ENCODE data around the gene NKD1. TPM values are rescaled to one million over a fixed set of nuclear protein-coding genes. Genes with fewer than 3 reads are reported as not detected.
A peak's percentile ranks its signal among the peaks of the same experiment; 100 is the strongest.

NKD1 gene, protein sequence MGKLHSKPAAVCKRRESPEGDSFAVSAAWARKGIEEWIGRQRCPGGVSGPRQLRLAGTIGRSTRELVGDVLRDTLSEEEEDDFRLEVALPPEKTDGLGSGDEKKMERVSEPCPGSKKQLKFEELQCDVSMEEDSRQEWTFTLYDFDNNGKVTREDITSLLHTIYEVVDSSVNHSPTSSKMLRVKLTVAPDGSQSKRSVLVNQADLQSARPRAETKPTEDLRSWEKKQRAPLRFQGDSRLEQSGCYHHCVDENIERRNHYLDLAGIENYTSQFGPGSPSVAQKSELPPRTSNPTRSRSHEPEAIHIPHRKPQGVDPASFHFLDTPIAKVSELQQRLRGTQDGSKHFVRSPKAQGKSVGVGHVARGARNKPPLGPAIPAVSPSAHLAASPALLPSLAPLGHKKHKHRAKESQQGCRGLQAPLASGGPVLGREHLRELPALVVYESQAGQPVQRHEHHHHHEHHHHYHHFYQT
- 49.8 and 54.7 TPM in 2 replicates for total RNA-seq
- long read RNA-seq, partial matches to known transcripts, result 0 of 11 reads
- long read RNA-seq, other reads (novel, unspliced or antisense), result 11 of 11 reads

DNA sequence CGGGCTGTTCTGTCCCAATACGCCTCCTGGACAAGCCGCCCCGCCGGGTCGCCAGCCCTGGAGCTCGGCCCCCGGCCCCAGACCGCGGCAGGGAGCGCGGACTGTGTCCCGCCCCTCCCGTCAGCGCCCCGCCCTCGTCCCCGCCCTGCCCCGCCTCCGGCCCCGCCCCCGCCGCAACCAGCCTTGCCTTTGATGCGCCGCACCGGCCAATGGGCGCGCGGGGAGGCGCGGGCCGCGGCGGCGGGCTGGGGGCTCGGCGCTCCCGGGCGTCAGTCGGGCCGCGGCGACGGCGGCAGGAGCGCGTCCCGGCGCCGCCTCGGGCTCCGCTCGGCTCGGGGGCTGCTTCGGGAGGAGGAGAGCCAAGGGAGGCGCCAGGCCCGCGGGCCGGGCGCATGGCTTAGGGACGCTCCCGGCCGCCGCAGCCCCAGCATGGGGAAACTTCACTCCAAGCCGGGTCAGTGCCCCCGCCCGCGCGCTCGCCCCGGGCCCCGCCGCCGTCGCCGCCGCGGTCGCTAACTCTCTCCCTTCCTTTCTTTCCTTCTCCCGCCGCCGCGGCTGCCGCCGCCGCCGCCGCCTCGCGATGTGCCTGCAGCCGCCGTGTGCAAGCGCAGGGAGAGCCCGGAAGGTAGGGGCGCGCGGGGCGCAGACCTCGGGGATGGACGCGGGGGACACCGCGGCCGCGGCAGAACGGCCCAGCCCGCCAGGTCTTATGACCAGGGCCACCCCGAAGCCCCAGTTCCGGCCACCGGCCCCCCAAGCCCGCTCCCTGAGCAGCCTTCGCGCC, at the start of gene NKD1:
Gene NKD1 (plus strand): TSS at position 272 of the 784 bp plus-strand sequence. CDS start 158 bp downstream, at position 430.
- Mint-ChIP-seq H3K36me3 (ENCODE audit: low read depth) (peaks cover 8% of the 10 kb centered on the region), H3K4me3 (peak within 1 kb of the TSS; percentile 93), H3K27me3 (ENCODE audit: low read depth) (peaks cover 20% of the 10 kb centered on the region), H3K4me1 (peaks cover 58% of the 10 kb centered on the region), H3K9me3 (no peaks in the 10 kb centered on the region), H3K27ac (ENCODE audit: unreplicated experiment) (no peak within 1 kb of the TSS)
- DNase-seq (ENCODE audit: low read depth, low spot score), result peak; percentile 73
- TF ChIP-seq, protein P1, sequence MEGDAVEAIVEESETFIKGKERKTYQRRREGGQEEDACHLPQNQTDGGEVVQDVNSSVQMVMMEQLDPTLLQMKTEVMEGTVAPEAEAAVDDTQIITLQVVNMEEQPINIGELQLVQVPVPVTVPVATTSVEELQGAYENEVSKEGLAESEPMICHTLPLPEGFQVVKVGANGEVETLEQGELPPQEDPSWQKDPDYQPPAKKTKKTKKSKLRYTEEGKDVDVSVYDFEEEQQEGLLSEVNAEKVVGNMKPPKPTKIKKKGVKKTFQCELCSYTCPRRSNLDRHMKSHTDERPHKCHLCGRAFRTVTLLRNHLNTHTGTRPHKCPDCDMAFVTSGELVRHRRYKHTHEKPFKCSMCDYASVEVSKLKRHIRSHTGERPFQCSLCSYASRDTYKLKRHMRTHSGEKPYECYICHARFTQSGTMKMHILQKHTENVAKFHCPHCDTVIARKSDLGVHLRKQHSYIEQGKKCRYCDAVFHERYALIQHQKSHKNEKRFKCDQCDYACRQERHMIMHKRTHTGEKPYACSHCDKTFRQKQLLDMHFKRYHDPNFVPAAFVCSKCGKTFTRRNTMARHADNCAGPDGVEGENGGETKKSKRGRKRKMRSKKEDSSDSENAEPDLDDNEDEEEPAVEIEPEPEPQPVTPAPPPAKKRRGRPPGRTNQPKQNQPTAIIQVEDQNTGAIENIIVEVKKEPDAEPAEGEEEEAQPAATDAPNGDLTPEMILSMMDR (conservative IDR thresholded peaks at IDR 0.05), result no peak

DNA sequence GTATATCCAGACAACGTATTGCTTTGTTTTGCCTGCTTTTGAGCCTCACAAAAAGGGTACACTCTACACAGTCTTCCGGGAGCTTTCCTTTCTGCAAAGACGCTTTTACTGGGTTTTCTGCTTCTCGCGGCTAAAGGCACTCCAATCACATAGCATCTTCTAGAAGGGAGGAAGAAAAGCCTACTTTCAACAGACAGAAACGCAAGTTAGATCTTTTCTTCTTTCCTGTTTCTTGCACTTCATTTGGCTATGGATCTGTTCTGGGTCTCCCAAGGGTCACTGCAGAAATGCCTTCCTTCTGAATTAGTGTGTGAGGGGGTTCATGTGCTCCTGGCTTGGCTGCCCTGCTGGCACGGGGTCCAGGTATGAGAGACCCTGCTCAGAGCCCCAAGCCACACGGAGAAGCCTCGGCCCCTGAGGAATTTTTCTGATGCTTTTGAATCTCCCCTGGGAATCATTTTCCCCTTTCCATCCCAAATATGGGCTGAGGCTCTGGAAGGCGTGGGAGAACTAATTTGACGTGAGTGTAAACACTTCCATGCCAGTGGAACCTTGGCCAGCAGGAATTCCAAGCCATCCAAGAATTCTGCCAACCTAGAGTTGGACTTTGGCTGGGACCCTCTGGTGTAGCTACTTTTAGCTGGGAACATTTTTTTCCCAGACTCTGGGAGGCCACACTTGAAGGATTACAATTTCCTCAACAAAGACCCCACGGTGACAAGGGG, 49.6 kb upstream of the NKD1 start:
- peaks cover 28% of the 10 kb centered on the region for H3K4me1 Mint-ChIP-seq
- H3K36me3 Mint-ChIP-seq (ENCODE audit: low read depth), result no peaks in the 10 kb centered on the region
- peaks cover 5% of the 10 kb centered on the region for H3K9me3 Mint-ChIP-seq
- H3K27ac Mint-ChIP-seq (ENCODE audit: unreplicated experiment), result no peak overlapping the region
- H3K27me3 Mint-ChIP-seq (ENCODE audit: low read depth), result no peaks in the 10 kb centered on the region
- TF ChIP-seq, protein P1 (conservative IDR thresholded peaks at IDR 0.05), result no peak
- H3K4me3 Mint-ChIP-seq, result no peak overlapping the region
- no peak for DNase-seq (ENCODE audit: low read depth, low spot score)

DNA sequence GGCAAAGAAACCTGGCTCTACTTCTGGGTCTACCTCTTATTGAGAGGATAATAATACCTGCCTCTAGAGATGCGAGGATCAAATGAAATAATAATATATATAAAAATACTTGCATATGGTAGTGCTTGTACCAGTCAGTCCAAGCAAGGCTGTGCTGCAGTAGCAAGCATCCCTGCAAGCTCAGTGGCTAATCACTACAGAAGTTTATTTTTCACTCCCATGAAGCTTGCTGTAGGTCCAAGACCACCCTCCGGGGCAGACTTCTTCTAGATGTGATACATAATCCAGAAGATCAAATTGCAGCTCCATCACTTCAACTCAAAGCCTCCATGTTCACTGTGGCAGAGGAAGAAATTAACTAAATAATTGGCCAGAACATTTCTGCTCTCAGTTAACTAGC, 48.9 kb upstream of the NKD1 start:
- no peak for DNase-seq (ENCODE audit: low read depth, low spot score)
- Mint-ChIP-seq H3K9me3 (peaks cover 3% of the 10 kb centered on the region), H3K36me3 (ENCODE audit: low read depth) (no peaks in the 10 kb centered on the region), H3K4me3 (no peak overlapping the region), H3K4me1 (peaks cover 32% of the 10 kb centered on the region), H3K27ac (ENCODE audit: unreplicated experiment) (no peak overlapping the region), H3K27me3 (ENCODE audit: low read depth) (no peaks in the 10 kb centered on the region)
- TF ChIP-seq, protein P1 (conservative IDR thresholded peaks at IDR 0.05), result no peak

DNA sequence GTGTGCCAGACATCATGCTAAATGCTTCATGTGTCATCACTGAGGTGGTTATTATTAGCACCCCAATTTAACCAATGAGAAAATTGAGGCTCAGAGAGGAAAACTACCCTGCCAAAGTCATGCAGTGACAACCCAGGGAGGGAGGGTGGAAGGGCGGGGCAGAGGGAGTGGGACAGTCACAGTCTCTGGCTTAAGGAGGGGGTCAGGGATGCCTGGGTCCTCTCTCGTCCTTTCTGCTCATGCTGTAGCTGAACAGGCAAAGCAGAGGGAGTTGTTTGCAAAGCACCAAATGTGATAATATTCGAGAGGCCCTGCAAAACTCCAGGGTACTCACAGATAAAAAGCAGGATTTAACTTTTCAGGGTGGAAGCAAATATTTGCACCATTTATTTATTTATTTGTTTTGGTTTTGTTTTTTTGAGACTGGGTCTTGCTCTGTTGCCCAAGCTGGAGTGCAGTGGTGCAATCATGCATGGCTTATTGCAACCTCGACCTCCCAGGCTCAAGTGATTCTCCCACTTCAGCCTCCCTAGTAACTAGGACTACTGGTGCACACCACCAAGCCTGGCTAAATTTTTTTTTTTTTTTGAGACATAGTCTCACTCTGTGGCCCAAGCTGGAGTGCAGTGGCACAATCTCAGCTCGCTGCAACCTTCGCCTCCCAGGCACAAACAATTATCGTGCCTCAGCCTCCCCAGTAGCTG, 47.9 kb upstream of the NKD1 start:
- Mint-ChIP-seq H3K4me1 (peaks cover 33% of the 10 kb centered on the region), H3K9me3 (no peaks in the 10 kb centered on the region), H3K27ac (ENCODE audit: unreplicated experiment) (no peak overlapping the region), H3K4me3 (no peak overlapping the region), H3K36me3 (ENCODE audit: low read depth) (no peaks in the 10 kb centered on the region), H3K27me3 (ENCODE audit: low read depth) (no peaks in the 10 kb centered on the region)
- TF ChIP-seq, protein P1 (conservative IDR thresholded peaks at IDR 0.05), result no peak
- no peak for DNase-seq (ENCODE audit: low read depth, low spot score)
